OCI-LY7 (cell line): ENCODE measurements around the gene MARK3.

Experiments
- CTCF ChIP-seq: fragments of 200-600 bp; sonication (generic); conservative IDR thresholded peaks from 2 replicates; pipeline ENCODE4 v1.5.1; 2014; ENCODE audit warnings: mild to moderate bottlenecking, antibody characterized with exemption, low read length, moderate library complexity, mixed read lengths
- EZH2phosphoT487 ChIP-seq: fragments of 200-600 bp; sonication (generic); IDR thresholded peaks from 2 replicates; pipeline ENCODE4 v1.6.1; 2018; ENCODE audit warnings: low read depth, borderline replicate concordance, mild to moderate bottlenecking, mixed run types, antibody characterized with exemption, low read length, moderate library complexity, mixed read lengths

- TF ChIP-seq CTCF, result no peak
- no peak for TF ChIP-seq EZH2phosphoT487
Measured at GRCh38 chr14:103445806-103446205, 60.6 kb downstream of the MARK3 start.
